K562 (cell line): ENCODE measurements around the gene HNRNPF. TPM values are rescaled to one million over a fixed set of nuclear protein-coding genes. Genes with fewer than 3 reads are reported as not detected.

Experiments
- ETV5 ChIP-seq: sonication (generic); formaldehyde crosslinking; IDR thresholded peaks from 2 replicates; pipeline ENCODE4 v1.4.0; 2020; ENCODE audit warnings: low read depth, mild to moderate bottlenecking, missing genetic modification reagents
- GABPB2 ChIP-seq: fragments of 250-450 bp; sonication (Bioruptor Pico); conservative IDR thresholded peaks from 2 replicates; pipeline ENCODE4 v1.5.1; 2021; ENCODE audit warnings: mild to moderate bottlenecking
- NFXL1 ChIP-seq: fragments of 450-650 bp; formaldehyde crosslinking; IDR thresholded peaks from 2 replicates; pipeline ENCODE4 v1.4.0; 2021; ENCODE audit warnings: mild to moderate bottlenecking
- PTBP1 ChIP-seq: fragments of 200-400 bp; formaldehyde crosslinking; IDR thresholded peaks from 2 replicates; pipeline ENCODE4 v1.6.1; 2017; ENCODE audit warnings: low read depth, low read length
- RERE ChIP-seq: sonication (generic); formaldehyde crosslinking; IDR thresholded peaks from 2 replicates; pipeline ENCODE4 v1.8.0; 2023; ENCODE audit warnings: missing genetic modification reagents, mild to moderate bottlenecking, borderline replicate concordance
- SMARCA5 ChIP-seq: fragments of 450-650 bp; IDR thresholded peaks from 2 replicates; pipeline ENCODE4 v1.6.1; 2016
- XRCC4 ChIP-seq: IDR thresholded peaks from one replicate; pipeline ENCODE4 v1.6.1; 2011; ENCODE audit not compliant: insufficient read depth, insufficient read length; ENCODE audit errors: extremely low read depth
- ZBTB7A ChIP-seq: IDR thresholded peaks from 2 replicates; pipeline ENCODE4 v1.6.1; 2011; ENCODE audit warnings: low read depth, mild to moderate bottlenecking, low read length, moderate library complexity, borderline replicate concordance; ENCODE audit not compliant: control insufficient read depth
- ZNF324 ChIP-seq: fragments of 250-450 bp; sonication (Bioruptor Pico); IDR thresholded peaks from 2 replicates; pipeline ENCODE4 v1.4.0; 2020; ENCODE audit warnings: mild to moderate bottlenecking
- ZNF395 ChIP-seq: fragments of 200-800 bp; sonication (Bioruptor generic); IDR thresholded peaks from 2 replicates; pipeline ENCODE4 v1.6.1; 2017; ENCODE audit warnings: missing genetic modification characterization, missing compliant biosample characterization
- polyA plus RNA-seq, 8 experiments: library from polyadenylated mRNA; depleted of rRNA in 4 of 8; stranded (reverse) in 5 of 8; unstranded in 3 of 8; fragments of >200 nt; fragmentation: Nextera tagmentation in 2 of 8; fragmentation: Illumina TruSeq in 1 of 8; extraction: Ambion mirVana in 2 of 8; extraction: Trizol in 1 of 8; gene quantifications; 2 replicates each; pipeline versions ENCODE4 v1.2.1 to v1.2.3, GENCODE V29; 2011 to 2014; ENCODE audit warnings: inconsistent platforms in 1 of 8, missing spikeins in 1 of 8
- total RNA-seq, 7 experiments: library from RNA; depleted of rRNA in 6 of 7; stranded (reverse); fragments of >200 nt in 6 of 7; fragmentation: Illumina TruSeq in 2 of 7; extraction: Trizol in 2 of 7; gene quantifications; 2 replicates each; pipeline versions ENCODE4 v1.2.1 to v1.2.3, GENCODE V29; 2011 to 2021; ENCODE audit warnings: low replicate concordance in 1 of 7
- TF ChIP-seq, protein P1 (sequence below): IDR thresholded peaks from 3 replicates; pipeline ENCODE4 v1.6.1; 2011; ENCODE audit warnings: borderline replicate concordance, mild to moderate bottlenecking, moderate library complexity; ENCODE audit not compliant: insufficient read length; ENCODE audit errors: extremely low read depth
- TF ChIP-seq, protein P2 (sequence below): sonication (generic); formaldehyde crosslinking; IDR thresholded peaks from 2 replicates; pipeline ENCODE4 v1.8.0; 2022; ENCODE audit warnings: missing genetic modification reagents, mild to moderate bottlenecking, moderate library complexity, borderline replicate concordance

HNRNPF gene
- total and polyA plus RNA-seq, 9 of the 15 experiments (the other 6 are each of a cell fraction or from before 2014, with no cell fraction given) = 192 to 489 (median 416) TPM

DNA sequence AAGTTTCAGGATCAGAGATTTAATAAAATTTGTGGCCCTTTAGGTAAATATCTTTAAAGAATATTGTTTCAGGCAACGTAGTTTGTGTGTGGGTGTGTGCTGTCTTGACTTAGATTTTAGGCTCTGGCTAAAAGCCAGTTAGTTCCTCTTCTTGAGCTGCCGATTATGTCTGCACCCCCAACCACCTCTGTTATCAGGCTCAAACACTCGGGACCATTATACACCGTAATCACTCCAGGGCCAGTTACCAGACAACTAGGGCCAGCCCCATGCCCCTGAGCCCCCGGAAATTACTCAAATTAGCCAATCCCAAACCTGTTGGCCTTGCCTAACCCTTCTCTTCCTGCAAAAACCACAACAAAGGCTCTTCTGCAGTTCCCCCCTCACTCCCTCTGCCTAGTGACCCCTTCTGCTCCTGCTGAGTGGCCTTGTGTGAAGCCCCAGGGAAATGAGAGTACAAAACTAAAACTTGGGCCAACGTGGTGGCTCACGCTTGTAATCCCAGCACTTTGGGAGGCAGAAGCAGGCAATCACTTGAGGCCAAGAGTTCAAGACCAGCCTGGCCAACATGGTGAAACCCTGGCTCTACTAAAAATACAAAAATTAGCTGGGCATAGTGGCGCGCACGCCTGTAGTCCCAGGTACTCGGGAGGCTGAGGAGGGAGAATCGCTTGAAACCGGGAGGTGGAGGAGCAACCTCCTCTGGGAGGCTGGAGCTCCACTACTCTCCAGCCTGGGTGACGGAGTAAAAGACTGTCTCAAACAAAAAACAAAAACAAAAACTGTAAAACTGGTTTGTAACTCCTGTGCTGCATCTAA, 9.2 kb upstream of the HNRNPF start (continued):
- no peak for TF ChIP-seq RERE (CRISPR knock-in tag)
- 0 out of 2 replicates have a peak, but pooled peaks have one; percentile 74 for TF ChIP-seq PTBP1
- TF ChIP-seq ZBTB7A = peak; percentile 99
- no peak for TF ChIP-seq XRCC4
- peak; percentile 90 for TF ChIP-seq NFXL1
- TF ChIP-seq SMARCA5 = peak; percentile 96
- TF ChIP-seq, protein P1, sequence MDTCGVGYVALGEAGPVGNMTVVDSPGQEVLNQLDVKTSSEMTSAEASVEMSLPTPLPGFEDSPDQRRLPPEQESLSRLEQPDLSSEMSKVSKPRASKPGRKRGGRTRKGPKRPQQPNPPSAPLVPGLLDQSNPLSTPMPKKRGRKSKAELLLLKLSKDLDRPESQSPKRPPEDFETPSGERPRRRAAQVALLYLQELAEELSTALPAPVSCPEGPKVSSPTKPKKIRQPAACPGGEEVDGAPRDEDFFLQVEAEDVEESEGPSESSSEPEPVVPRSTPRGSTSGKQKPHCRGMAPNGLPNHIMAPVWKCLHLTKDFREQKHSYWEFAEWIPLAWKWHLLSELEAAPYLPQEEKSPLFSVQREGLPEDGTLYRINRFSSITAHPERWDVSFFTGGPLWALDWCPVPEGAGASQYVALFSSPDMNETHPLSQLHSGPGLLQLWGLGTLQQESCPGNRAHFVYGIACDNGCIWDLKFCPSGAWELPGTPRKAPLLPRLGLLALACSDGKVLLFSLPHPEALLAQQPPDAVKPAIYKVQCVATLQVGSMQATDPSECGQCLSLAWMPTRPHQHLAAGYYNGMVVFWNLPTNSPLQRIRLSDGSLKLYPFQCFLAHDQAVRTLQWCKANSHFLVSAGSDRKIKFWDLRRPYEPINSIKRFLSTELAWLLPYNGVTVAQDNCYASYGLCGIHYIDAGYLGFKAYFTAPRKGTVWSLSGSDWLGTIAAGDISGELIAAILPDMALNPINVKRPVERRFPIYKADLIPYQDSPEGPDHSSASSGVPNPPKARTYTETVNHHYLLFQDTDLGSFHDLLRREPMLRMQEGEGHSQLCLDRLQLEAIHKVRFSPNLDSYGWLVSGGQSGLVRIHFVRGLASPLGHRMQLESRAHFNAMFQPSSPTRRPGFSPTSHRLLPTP = no peak
- TF ChIP-seq ZNF395 (CRISPR knock-in tag) = peak; percentile 95
- TF ChIP-seq, protein P2, sequence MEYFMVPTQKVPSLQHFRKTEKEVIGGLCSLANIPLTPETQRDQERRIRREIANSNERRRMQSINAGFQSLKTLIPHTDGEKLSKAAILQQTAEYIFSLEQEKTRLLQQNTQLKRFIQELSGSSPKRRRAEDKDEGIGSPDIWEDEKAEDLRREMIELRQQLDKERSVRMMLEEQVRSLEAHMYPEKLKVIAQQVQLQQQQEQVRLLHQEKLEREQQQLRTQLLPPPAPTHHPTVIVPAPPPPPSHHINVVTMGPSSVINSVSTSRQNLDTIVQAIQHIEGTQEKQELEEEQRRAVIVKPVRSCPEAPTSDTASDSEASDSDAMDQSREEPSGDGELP (CRISPR knock-in tag) = peak; percentile 79
- 0 out of 2 replicates have a peak, but pooled peaks have one; percentile 36 for TF ChIP-seq GABPB2 (CRISPR knock-in tag)
- peak; percentile 73; the same call in 1 of the 2 replicates for TF ChIP-seq ZNF324 (CRISPR knock-in tag)
- peak; percentile 100 for TF ChIP-seq ETV5 (CRISPR knock-in tag)
